K562 (cell line): ENCODE results near the gene NFATC1. TPM values are rescaled to one million over a fixed set of nuclear protein-coding genes. Genes with fewer than 3 reads are reported as not detected.

Experiments
- ATAC-seq: fragments of 200-7000 bp; cut with Tn5 transposase; 3 replicates; pipeline ENCODE4 v1.9.1; 2020; ENCODE audit warnings: moderate library complexity
- BruUV-seq: library from RNA; stranded (reverse); fragments of 400-500 nt; replicated peaks from 2 replicates; lab custom pipeline; 2021; lab: Mats Ljungman, UMichigan
- CTCF ChIA-PET: fragments of 300-600 bp; formaldehyde crosslinking; extraction: SDS; loops from one replicate; lab custom pipeline; 2021; ENCODE audit warnings: low intra/inter-chr PET ratio; lab: Yijun Ruan, JAX
- POLR2A ChIA-PET: fragments of 300-600, 350-650 bp; sonication (Branson Sonifier 250); formaldehyde crosslinking; extraction: SDS; loops from one replicate; lab custom pipeline; 2021; ENCODE audit warnings: antibody characterized with exemption, inconsistent platforms; lab: Yijun Ruan, JAX
- DNase-seq, 4 experiments: peaks; one replicate each; pipeline versions ENCODE4 v3.0.0 to v3.0.0-alpha.2; 2011 to 2018; ENCODE audit warnings: low spot score in 3 of 4, mixed read lengths in 3 of 4; ENCODE audit errors: extremely low read depth in 1 of 4
- FAIRE-seq: peaks from 2 replicates; lab custom pipeline; 2011; peaks lifted over from hg19 to GRCh38; lab: Jason Lieb, UNC
- H2AFZ ChIP-seq: 2 replicates; pipeline ENCODE4 v1.6.0; 2011; ENCODE audit warnings: low read depth, low read length, control low read depth, inconsistent platforms
- H3K27ac ChIP-seq: fragments of 200-600 bp; 3 replicates; pipeline ENCODE4 v1.8.0; 2011; ENCODE audit warnings: low read depth, mild to moderate bottlenecking, control low read depth, inconsistent platforms, low read length, moderate library complexity, mixed read lengths; ENCODE audit errors: extremely low read depth
- H3K27me3 ChIP-seq, 2 experiments: fragments of 300-600 bp in 1 of 2; 2 replicates in 1 of 2; 3 replicates in 1 of 2; pipeline versions ENCODE4 v1.6.0 to v1.8.0; 2011; ENCODE audit warnings: inconsistent platforms in 2 of 2, low read length in 2 of 2, mild to moderate bottlenecking in 1 of 2, mixed read lengths in 1 of 2, moderate library complexity in 1 of 2; ENCODE audit not compliant: control insufficient read depth in 2 of 2, insufficient read depth in 2 of 2
- H3K36me3 ChIP-seq: fragments of 300-600 bp; 3 replicates; pipeline ENCODE4 v1.8.0; 2011; ENCODE audit warnings: mild to moderate bottlenecking, low read length, inconsistent platforms; ENCODE audit not compliant: control insufficient read depth, insufficient read depth
- H3K4me1 ChIP-seq, 2 experiments: fragments of 200-600 bp in 1 of 2; replicated peaks in 1 of 2; 2 replicates in 1 of 2; 3 replicates in 1 of 2; pipeline versions ENCODE4 v1.5.1 to v1.8.0; 2011; ENCODE audit warnings: inconsistent platforms in 2 of 2, low read length in 2 of 2, mild to moderate bottlenecking in 1 of 2, mixed read lengths in 1 of 2, moderate library complexity in 1 of 2; ENCODE audit not compliant: control insufficient read depth in 2 of 2, insufficient read depth in 2 of 2
- H3K4me2 ChIP-seq: 2 replicates; pipeline ENCODE4 v1.6.1; 2011; ENCODE audit warnings: low read length, control low read depth, inconsistent platforms, mixed read lengths; ENCODE audit not compliant: insufficient read depth
- H3K4me3 ChIP-seq: fragments of 200-600 bp; sonication (generic), shearing (Covaris generic); 2 replicates; pipeline ENCODE4 v1.5.1; 2016; ENCODE audit warnings: control low read depth, inconsistent platforms
- H3K79me2 ChIP-seq: fragments of 200-600 bp; 3 replicates; pipeline ENCODE4 v1.8.0; 2011; ENCODE audit warnings: low read length, inconsistent platforms; ENCODE audit not compliant: control insufficient read depth, insufficient read depth
- H3K9ac ChIP-seq, 2 experiments: 2 replicates each; pipeline versions ENCODE4 v1.6.0 to v1.6.1; 2011; ENCODE audit warnings: low read depth in 2 of 2, low read length in 2 of 2, control low read depth in 1 of 2, inconsistent platforms in 1 of 2, mild to moderate bottlenecking in 1 of 2, mixed read lengths in 1 of 2; ENCODE audit not compliant: insufficient read depth in 1 of 2
- H3K9me1 ChIP-seq: one replicate; pipeline ENCODE4 v1.6.0; 2011; ENCODE audit warnings: inconsistent platforms, mild to moderate bottlenecking, low read length, moderate library complexity; ENCODE audit not compliant: control insufficient read depth, insufficient read depth
- H3K9me3 ChIP-seq: replicated peaks from 2 replicates; pipeline ENCODE4 v1.5.1; 2011; ENCODE audit warnings: low read depth, low read length, inconsistent platforms; ENCODE audit not compliant: control insufficient read depth, insufficient read depth
- H4K20me1 ChIP-seq: replicated peaks from 2 replicates; pipeline ENCODE4 v1.6.1; 2011; ENCODE audit warnings: low read length, inconsistent platforms, mixed read lengths; ENCODE audit not compliant: control insufficient read depth, insufficient read depth
- GTF2F1 ChIP-seq: IDR thresholded peaks from 2 replicates; pipeline ENCODE4 v1.6.1; 2011; ENCODE audit warnings: low read depth, low read length, improper control_type of control experiment
- PHB2 ChIP-seq: fragments of 450-650 bp; IDR thresholded peaks from 2 replicates; pipeline ENCODE4 v1.6.1; 2017; ENCODE audit warnings: low read depth
- POLR2G ChIP-seq: fragments of 200-400 bp; formaldehyde crosslinking; IDR thresholded peaks from 2 replicates; pipeline ENCODE4 v1.6.1; 2017; ENCODE audit warnings: low read depth, mild to moderate bottlenecking, antibody characterized with exemption, low read length, moderate library complexity
- TCFL5 ChIP-seq: fragments of 250-450 bp; sonication (Bioruptor Pico); conservative IDR thresholded peaks from 2 replicates; pipeline ENCODE4 v1.6.1; 2021; ENCODE audit warnings: mild to moderate bottlenecking, moderate library complexity, matching md5 sums
- WGBS: fragments of 100-300 bp; shearing (Covaris generic); methylation state at CpG from one replicate; pipeline ENCODE4 v1.1.6; 2016; ENCODE audit warnings: low coverage, mixed read lengths; ENCODE audit not compliant: insufficient coverage; ENCODE audit errors: missing lambda C conversion rate; 5-methylcytosine and 5-hydroxymethylcytosine counted together
- in situ Hi-C: fragments of 300-500 bp; cut with MboI; formaldehyde crosslinking; loops from 4 replicates; pipeline ENCODE4 v1.15.0; 2018; ENCODE audit warnings: inconsistent platforms, mixed read lengths
- intact Hi-C: fragments of 100-400 bp; cut with micrococcal nuclease; formaldehyde crosslinking; loops from 2 replicates; pipeline ENCODE4 v1.14.2; 2022
- polyA plus RNA-seq, 8 experiments: library from polyadenylated mRNA; depleted of rRNA in 4 of 8; stranded (reverse) in 5 of 8; unstranded in 3 of 8; fragments of >200 nt; fragmentation: Nextera tagmentation in 2 of 8; fragmentation: Illumina TruSeq in 1 of 8; extraction: Ambion mirVana in 2 of 8; extraction: Trizol in 1 of 8; gene quantifications; 2 replicates each; pipeline versions ENCODE4 v1.2.1 to v1.2.3, GENCODE V29; 2011 to 2014; ENCODE audit warnings: inconsistent platforms in 1 of 8, missing spikeins in 1 of 8
- total RNA-seq, 7 experiments: library from RNA; depleted of rRNA in 6 of 7; stranded (reverse); fragments of >200 nt in 6 of 7; fragmentation: Illumina TruSeq in 2 of 7; extraction: Trizol in 2 of 7; gene quantifications; 2 replicates each; pipeline versions ENCODE4 v1.2.1 to v1.2.3, GENCODE V29; 2011 to 2021; ENCODE audit warnings: low replicate concordance in 1 of 7

NFATC1 gene
- total and polyA plus RNA-seq, 9 of the 15 experiments (the other 6 are each of a cell fraction or from before 2014, with no cell fraction given), result 1.1 to 16.4 (median 2.5) TPM

GRCh38 chr18:79451237-79452125 lies 55.8 kb downstream of the NFATC1 start:
- 87% methylated on average over 17 of the region's 45 CpGs for WGBS
- Histone ChIP-seq H3K9me3 (no peaks in the 10 kb centered on the region), H3K27ac (no peak overlapping the region), H3K4me1 (peaks cover 0 to 15% of the 10 kb centered on the region in 2 experiments; a peak in 1 of 5 replicates), H3K4me3 (no peak overlapping the region), H2AFZ (no peak overlapping the region), H3K27me3 (no peaks in the 10 kb centered on the region), H4K20me1 (no peaks in the 10 kb centered on the region; the same call in 1 of the 2 replicates), H3K4me2 (no peak overlapping the region)
- DNase-seq (no peak), FAIRE-seq (no peak), ATAC-seq (no peak; the same call in 2 of the 3 replicates)
- intact Hi-C loops, result no loop called here
- TF ChIP-seq PHB2 (no peak), TCFL5 (no peak), GTF2F1 (no peak), POLR2G (peak; percentile 39; the same call in 1 of the 2 replicates)
- TF ChIP-seq, all 486 proteins: peak for 1
- Histone ChIP-seq H3K36me3 (peaks cover 20% of the 10 kb centered on the region; the same call in 1 of the 3 replicates), H3K79me2 (no peaks in the 10 kb centered on the region), H3K9ac (no peak overlapping the region), H3K9me1 (no peaks in the 10 kb centered on the region)
- ChIA-PET CTCF (no interaction called here), POLR2A (no interaction called here)
- in situ Hi-C loops, result no loop called here
- BruUV-seq, result no TSS peak
